Retinal pigment epithelial cell (primary cell): ENCODE measurements around the gene SFXN5.

Source experiments
- DNase-seq: peaks from one replicate; pipeline ENCODE4 v3.0.0-alpha.2; 2010; ENCODE audit warnings: low read depth
- H3K4me3 ChIP-seq: 2 replicates; pipeline ENCODE4 v1.5.1; 2011; ENCODE audit warnings: mild to moderate bottlenecking, low read length, control low read depth, moderate library complexity
- CTCF ChIP-seq: conservative IDR thresholded peaks from 2 replicates; pipeline ENCODE4 v1.5.1; 2011; ENCODE audit warnings: low read depth, low read length, control low read depth, inconsistent platforms

The SFXN5 gene

GRCh38 chr2:73106791-73107190, 35.3 kb upstream of the SFXN5 start:
- no peak for TF ChIP-seq CTCF
- no peak for DNase-seq
- H3K4me3 ChIP-seq, result no peak overlapping the region

GRCh38 chr2:73105511-73105971, 34.0 kb upstream of the SFXN5 start:
- TF ChIP-seq CTCF, result no peak
- no peak for DNase-seq

GRCh38 chr2:73104933-73105332, 33.4 kb upstream of the SFXN5 start:
- peak; percentile 59 for DNase-seq
- TF ChIP-seq CTCF, result no peak
- H3K4me3 ChIP-seq, result no peak overlapping the region

More at GRCh38 chr2:73105511-73105971, 34.0 kb upstream of the SFXN5 start:
- no peak overlapping the region for H3K4me3 ChIP-seq

- H3K4me3 ChIP-seq, result no peak overlapping the region
- no peak for DNase-seq
- no peak for TF ChIP-seq CTCF
Measured at GRCh38 chr2:73103018-73103542, 31.6 kb upstream of the SFXN5 start.

GRCh38 chr2:73101626-73102256, 30.2 kb upstream of the SFXN5 start:
- H3K4me3 ChIP-seq, result no peak overlapping the region
- no peak for DNase-seq
- no peak for TF ChIP-seq CTCF

- no peak overlapping the region for H3K4me3 ChIP-seq
- TF ChIP-seq CTCF, result no peak
- DNase-seq, result no peak
Measured at GRCh38 chr2:73100956-73101355, 29.4 kb upstream of the SFXN5 start.

GRCh38 chr2:73099486-73099885, 28.0 kb upstream of the SFXN5 start:
- DNase-seq, result no peak
- TF ChIP-seq CTCF, result no peak
- H3K4me3 ChIP-seq, result no peak overlapping the region
